ENCODE results near the gene USP49. TPM values are rescaled to one million over a fixed set of nuclear protein-coding genes. Genes with fewer than 3 reads are reported as not detected.

The USP49 gene
- total RNA-seq, 1 experiment from 2014 or later: 7.0 TPM

- intact Hi-C loops (cut with micrococcal nuclease; ENCODE audit: unreplicated experiment): no loop called here
- Mint-ChIP-seq H3K4me1 (ENCODE audit: low read depth, unreplicated experiment) (no peaks in the 10 kb centered on the region), H3K27me3 (ENCODE audit: unreplicated experiment) (no peaks in the 10 kb centered on the region), H3K36me3 (ENCODE audit: insufficient read depth, unreplicated experiment) (no peaks in the 10 kb centered on the region), H3K9me3 (ENCODE audit: low read depth, unreplicated experiment) (no peaks in the 10 kb centered on the region), H3K27ac (ENCODE audit: unreplicated experiment) (no peak overlapping the region), H3K4me3 (ENCODE audit: low read depth, unreplicated experiment) (no peak overlapping the region)
- CTCF ChIA-PET: interaction anchor here (1.6 kb wide), 1 partner anchor 13 kb away, joined by 3 read pairs; no protein-coding TSS in a partner anchor
- DNase-seq: no peak
- no peak for TF ChIP-seq CTCF (IDR thresholded peaks at IDR 0.05; ENCODE audit: unreplicated experiment)
- BruUV-seq (replicated peaks): no TSS peak
These were observed 95.6 kb downstream of the USP49 start for GRCh38 chr6:41799559-41799911.

- CTCF ChIA-PET: interaction anchor here (1.6 kb wide), 1 partner anchor 13 kb away, joined by 3 read pairs; no protein-coding TSS in a partner anchor
- no peaks in the 10 kb centered on the region for H3K9me3 Mint-ChIP-seq (ENCODE audit: low read depth, unreplicated experiment)
- no peaks in the 10 kb centered on the region for H3K4me1 Mint-ChIP-seq (ENCODE audit: low read depth, unreplicated experiment)
- H3K36me3 Mint-ChIP-seq (ENCODE audit: insufficient read depth, unreplicated experiment): no peaks in the 10 kb centered on the region
- no peak overlapping the region for H3K27ac Mint-ChIP-seq (ENCODE audit: unreplicated experiment)
- intact Hi-C loops (cut with micrococcal nuclease; ENCODE audit: unreplicated experiment): no loop called here
- H3K27me3 Mint-ChIP-seq (ENCODE audit: unreplicated experiment): no peaks in the 10 kb centered on the region
- no peak for DNase-seq
- BruUV-seq (replicated peaks): no TSS peak
- TF ChIP-seq CTCF (IDR thresholded peaks at IDR 0.05; ENCODE audit: unreplicated experiment): no peak
- H3K4me3 Mint-ChIP-seq (ENCODE audit: low read depth, unreplicated experiment): no peak overlapping the region
These were observed 96.1 kb downstream of the USP49 start for GRCh38 chr6:41798901-41799558.

- H3K36me3 Mint-ChIP-seq (ENCODE audit: insufficient read depth, unreplicated experiment): peaks cover 15% of the 10 kb centered on the region
- no peak overlapping the region for H3K27ac Mint-ChIP-seq (ENCODE audit: unreplicated experiment)
- H3K4me1 Mint-ChIP-seq (ENCODE audit: low read depth, unreplicated experiment): no peaks in the 10 kb centered on the region
- no peaks in the 10 kb centered on the region for H3K9me3 Mint-ChIP-seq (ENCODE audit: low read depth, unreplicated experiment)
- BruUV-seq (replicated peaks): no TSS peak
- CTCF ChIA-PET: no interaction called here
- H3K4me3 Mint-ChIP-seq (ENCODE audit: low read depth, unreplicated experiment): no peak overlapping the region
- TF ChIP-seq CTCF (IDR thresholded peaks at IDR 0.05; ENCODE audit: unreplicated experiment): no peak
- no peak for DNase-seq
- intact Hi-C loops (cut with micrococcal nuclease; ENCODE audit: unreplicated experiment): no loop called here
- H3K27me3 Mint-ChIP-seq (ENCODE audit: unreplicated experiment): no peaks in the 10 kb centered on the region
These were observed 98.7 kb downstream of the USP49 start for GRCh38 chr6:41796474-41796873.

GRCh38 chr6:41791984-41792383 lies 103.2 kb downstream of the USP49 start:
- CTCF ChIA-PET: interaction anchor here (0.5 kb wide), 1 partner anchor 63 kb away, joined by 3 read pairs; no protein-coding TSS in a partner anchor
- no peak for DNase-seq
- no peak overlapping the region for H3K27ac Mint-ChIP-seq (ENCODE audit: unreplicated experiment)
- intact Hi-C loops (cut with micrococcal nuclease; ENCODE audit: unreplicated experiment): no loop called here
- no peak overlapping the region for H3K4me3 Mint-ChIP-seq (ENCODE audit: low read depth, unreplicated experiment)
- peaks cover 12% of the 10 kb centered on the region for H3K4me1 Mint-ChIP-seq (ENCODE audit: low read depth, unreplicated experiment)
- TF ChIP-seq CTCF (IDR thresholded peaks at IDR 0.05; ENCODE audit: unreplicated experiment): no peak
- no peaks in the 10 kb centered on the region for H3K9me3 Mint-ChIP-seq (ENCODE audit: low read depth, unreplicated experiment)
- peaks cover 55% of the 10 kb centered on the region for H3K36me3 Mint-ChIP-seq (ENCODE audit: insufficient read depth, unreplicated experiment)
- no peaks in the 10 kb centered on the region for H3K27me3 Mint-ChIP-seq (ENCODE audit: unreplicated experiment)
- BruUV-seq (replicated peaks): no TSS peak

Data from Calu3 (cell line).